GM10248 (cell line): ENCODE results near the gene CCNDBP1.
"Not testable (repeated sequence)": the region's sequence is repeated elsewhere in the genome, so short reads cannot be mapped to it uniquely, and the experiment has no call there.

ENCODE experiments used
- CTCF ChIA-PET: fragments of 300-600 bp; sonication (Branson Sonifier 250); formaldehyde crosslinking; extraction: SDS; loops from one replicate; lab custom pipeline; 2021; ENCODE audit warnings: antibody characterized with exemption; lab: Yijun Ruan, JAX
- POLR2A ChIA-PET: fragments of 350-650 bp; sonication (Branson Sonifier 250); formaldehyde crosslinking; extraction: SDS; loops from one replicate; lab custom pipeline; 2020; ENCODE audit warnings: antibody characterized with exemption; lab: Yijun Ruan, JAX
- DNase-seq: peaks from one replicate; pipeline ENCODE4 v3.0.0; 2012; ENCODE audit errors: extremely low spot score
- CTCF ChIP-seq: IDR thresholded peaks from 2 replicates; pipeline ENCODE4 v1.5.1; 2012; ENCODE audit warnings: mild to moderate bottlenecking, low read depth; ENCODE audit errors: extremely low read depth, missing control alignments, control extremely low read depth

CCNDBP1 gene

GRCh38 chr15:43225201-43225949 lies 40.2 kb downstream of the CCNDBP1 start:
- ChIA-PET CTCF (interaction anchor here (0.6 to 10.9 kb wide), 44 partner anchors 8 to 602 kb away, joined by 3 to 326 read pairs (median 5); partner anchors contain the start of gene TGM5), POLR2A (interaction anchor here (1.3 kb wide), 1 partner anchor 43 kb away, joined by 4 read pairs; no protein-coding TSS in a partner anchor)
- TF ChIP-seq CTCF: peak; percentile 72
- peak; percentile 79 for DNase-seq

DNA sequence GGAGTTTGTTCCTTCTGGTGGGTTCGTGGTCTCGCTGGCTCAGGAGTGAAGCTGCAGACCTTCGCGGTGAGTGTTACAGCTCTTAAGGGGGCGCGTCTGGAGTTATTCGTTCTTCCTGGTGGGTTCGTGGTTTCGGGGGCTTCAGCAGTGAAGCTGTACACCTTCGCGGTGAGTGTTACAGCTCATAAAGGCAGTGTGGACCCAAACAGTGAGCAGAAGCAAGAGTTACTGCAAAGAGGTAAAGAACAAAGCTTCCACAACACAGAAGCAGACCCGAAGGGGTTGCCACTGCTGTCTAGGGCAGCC lies 40.7 kb downstream of the CCNDBP1 start:
- CTCF ChIA-PET: interaction anchor here (0.7 to 10.9 kb wide), 40 partner anchors 8 to 602 kb away, joined by 3 to 326 read pairs (median 5); partner anchors contain the start of gene TGM5
- DNase-seq: not testable (repeated sequence)
- POLR2A ChIA-PET: interaction anchor here (1.3 kb wide), 1 partner anchor 43 kb away, joined by 4 read pairs; no protein-coding TSS in a partner anchor

DNA sequence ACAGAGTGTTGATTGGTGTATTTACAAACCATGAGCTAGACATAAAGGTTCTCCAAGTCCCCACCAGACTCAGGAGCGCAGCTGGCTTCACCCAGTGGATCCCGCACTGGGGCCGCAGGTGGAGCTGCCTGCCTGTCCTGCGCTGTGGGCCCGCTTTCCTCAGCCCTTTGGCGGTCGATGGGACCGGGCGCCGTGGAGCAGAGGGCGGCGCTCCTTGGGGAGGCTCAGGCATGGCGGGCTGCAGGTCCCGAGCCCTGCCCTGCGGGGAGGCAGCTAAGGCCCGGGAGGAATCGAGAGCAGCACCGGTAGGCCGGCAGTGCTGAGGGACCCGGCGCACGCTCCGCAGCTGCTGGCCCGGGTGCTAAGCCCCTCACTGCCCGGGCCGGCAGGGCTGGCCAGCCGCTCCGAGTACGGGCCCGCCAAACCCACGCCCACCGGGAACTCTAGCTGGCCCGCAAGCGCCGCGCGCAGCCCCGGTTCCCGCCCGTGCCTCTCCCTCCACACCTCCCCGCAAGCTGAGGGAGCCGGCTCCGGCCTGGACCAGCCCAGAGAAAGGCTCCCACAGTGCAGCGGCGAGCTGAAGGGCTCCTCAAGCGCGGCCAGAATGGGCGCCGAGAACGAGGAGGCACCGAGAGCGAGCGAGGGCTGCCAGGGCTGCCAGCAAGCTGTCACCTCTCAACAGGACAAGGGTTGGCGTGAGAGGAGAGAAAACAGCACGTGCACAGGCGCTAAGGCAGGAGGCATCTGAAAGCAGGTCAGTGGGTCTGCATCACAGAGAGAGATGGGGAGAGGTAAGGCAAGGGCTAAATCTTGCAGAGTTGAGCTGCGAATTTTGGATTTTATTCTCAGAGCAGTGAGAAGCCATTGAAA lies 41.5 kb downstream of the CCNDBP1 start:
- ChIA-PET CTCF (interaction anchor here (1.0 to 10.9 kb wide), 23 partner anchors 10 to 546 kb away, joined by 3 to 326 read pairs (median 8); partner anchors contain the start of gene TGM5), POLR2A (interaction anchor here (1.3 kb wide), 1 partner anchor 42 kb away, joined by 4 read pairs; no protein-coding TSS in a partner anchor)
- DNase-seq: no peak
- TF ChIP-seq CTCF: no peak

- ChIA-PET CTCF (interaction anchor here (1.0 to 10.9 kb wide), 9 partner anchors 8 to 114 kb away, joined by 3 to 326 read pairs (median 4); partner anchors contain the start of gene TGM5), POLR2A (no interaction called here)
- no peak for TF ChIP-seq CTCF
- DNase-seq: no peak
Observed at GRCh38 chr15:43229977-43230376, 44.8 kb downstream of the CCNDBP1 start.

GRCh38 chr15:43230640-43231115 lies 45.5 kb downstream of the CCNDBP1 start:
- POLR2A ChIA-PET: interaction anchor here (0.6 kb wide), 1 partner anchor 35 kb away, joined by 7 read pairs; no protein-coding TSS in a partner anchor
- no peak for TF ChIP-seq CTCF
- CTCF ChIA-PET: interaction anchor here (1.2 to 10.9 kb wide), 7 partner anchors 8 to 55 kb away, joined by 3 to 326 read pairs (median 6); partner anchors contain the start of gene TGM5
- no peak for DNase-seq

DNA sequence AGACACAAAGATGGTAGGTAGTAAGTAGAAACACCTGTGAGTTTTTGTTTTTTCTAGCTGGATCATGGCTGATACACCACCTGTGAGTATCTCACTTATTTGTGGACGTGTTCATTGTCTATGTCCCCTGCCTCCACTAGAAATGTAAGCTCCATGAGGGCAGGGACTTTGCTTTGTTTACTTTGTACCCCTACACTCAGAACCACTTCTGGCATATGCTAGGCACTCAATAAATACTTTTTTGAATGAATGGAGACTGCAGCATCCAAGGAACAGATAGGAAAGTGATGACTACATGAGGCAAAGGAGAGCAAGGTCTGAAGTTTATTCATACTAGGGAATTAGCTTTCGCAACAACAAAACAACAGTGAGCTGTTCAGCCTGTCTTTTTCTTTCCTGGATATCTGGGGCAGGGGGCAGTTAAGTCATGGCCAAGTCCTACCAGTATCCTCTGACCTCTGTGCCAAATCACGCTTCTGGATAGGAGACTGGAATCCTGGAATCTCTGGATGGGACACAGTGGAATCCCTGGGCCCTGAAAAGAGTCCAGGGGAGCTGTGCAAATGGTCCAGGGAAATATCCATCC lies 47.2 kb downstream of the CCNDBP1 start:
- no peak for DNase-seq
- no peak for TF ChIP-seq CTCF
- POLR2A ChIA-PET: no interaction called here
- CTCF ChIA-PET: interaction anchor here (1.0 to 9.4 kb wide), 7 partner anchors 11 to 53 kb away, joined by 3 to 326 read pairs (median 4); partner anchors contain the start of genes EPB42 and TGM5
